Gastroesophageal sphincter (tissue), 3 donors: ENCODE measurements around the gene PTPRD.

ENCODE experiments used
- CTCF ChIP-seq, 4 experiments: fragments of 200-600 bp in 2 of 4; fragments of 450-650 bp in 2 of 4; sonication (generic) in 1 of 4; IDR thresholded peaks; one replicate each; pipeline ENCODE4 v1.5.1; 2017 to 2019; ENCODE audit warnings: antibody characterized with exemption in 4 of 4, mild to moderate bottlenecking in 2 of 4, moderate library complexity in 2 of 4
- POLR2A ChIP-seq, 2 donors: fragments of 450-650 bp; IDR thresholded peaks; one replicate each; pipeline ENCODE4 v1.6.1; 2017; ENCODE audit warnings: antibody characterized with exemption in 2 of 2, mild to moderate bottlenecking in 2 of 2, moderate library complexity in 1 of 2

- TF ChIP-seq CTCF (IDR thresholded peaks at IDR 0.05), result no peak
- TF ChIP-seq POLR2A (IDR thresholded peaks at IDR 0.05), result no peak
These were observed 2248.6 kb downstream of the PTPRD start for GRCh38 chr9:8364026-8364752.
